Caco-2 (cell line): ENCODE measurements around the gene LYZL4. TPM values are rescaled to one million over a fixed set of nuclear protein-coding genes. Genes with fewer than 3 reads are reported as not detected.

Experiments
- BruUV-seq: library from RNA; stranded (reverse); fragments of 400-500 nt; replicated peaks from 2 replicates; lab custom pipeline; 2021; lab: Mats Ljungman, UMichigan
- CTCF ChIA-PET: fragments of 300-600 bp; sonication (Branson Sonifier 250); formaldehyde crosslinking; loops from one replicate; lab custom pipeline; 2022; ENCODE audit warnings: antibody characterized with exemption; lab: Charles Lee
- POLR2A ChIA-PET: fragments of 300-600 bp; sonication (Branson Sonifier 250); formaldehyde crosslinking; loops from one replicate; lab custom pipeline; 2022; ENCODE audit warnings: antibody characterized with exemption; lab: Charles Lee
- DNase-seq, 2 experiments: peaks; one replicate each; pipeline versions ENCODE4 v3.0.0 to v3.0.0-alpha.2; 2020 to 2022
- H3K27me3 ChIP-seq: replicated peaks from 2 replicates; pipeline ENCODE4 v1.6.0; 2011; ENCODE audit warnings: low read length; ENCODE audit not compliant: control insufficient read depth, insufficient read depth
- H3K36me3 ChIP-seq: 2 replicates; pipeline ENCODE4 v1.5.1; 2011; ENCODE audit warnings: low read length; ENCODE audit not compliant: control insufficient read depth, insufficient read depth
- H3K4me1 ChIP-seq: fragments of 250-450 bp; sonication (Bioruptor Pico); 2 replicates; pipeline ENCODE4 v1.5.1; 2020; ENCODE audit warnings: mild to moderate bottlenecking
- H3K4me3 ChIP-seq: 2 replicates; pipeline ENCODE4 v1.5.1; 2011; ENCODE audit warnings: low read depth, mild to moderate bottlenecking, control low read depth, low read length
- H3K9me3 ChIP-seq: fragments of 250-450 bp; sonication (Bioruptor Pico); 2 replicates; pipeline ENCODE4 v1.5.1; 2020; ENCODE audit warnings: mild to moderate bottlenecking, moderate library complexity
- H3K27ac Mint-ChIP-seq: one replicate; pipeline ENCODE4 v1.8.0; 2022; ENCODE audit warnings: mixed read lengths; ENCODE audit not compliant: unreplicated experiment
- H3K27me3 Mint-ChIP-seq: one replicate; pipeline ENCODE4 v1.8.0; 2022; ENCODE audit warnings: mixed read lengths; ENCODE audit not compliant: insufficient read depth, unreplicated experiment
- H3K36me3 Mint-ChIP-seq: one replicate; pipeline ENCODE4 v1.8.0; 2022; ENCODE audit warnings: mild to moderate bottlenecking, mixed read lengths; ENCODE audit not compliant: insufficient read depth, unreplicated experiment
- H3K4me1 Mint-ChIP-seq: one replicate; pipeline ENCODE4 v1.8.0; 2022; ENCODE audit warnings: low read depth, mixed read lengths; ENCODE audit not compliant: unreplicated experiment
- H3K4me3 Mint-ChIP-seq: one replicate; pipeline ENCODE4 v1.8.0; 2022; ENCODE audit warnings: mild to moderate bottlenecking, moderate library complexity, mixed read lengths; ENCODE audit not compliant: unreplicated experiment
- H3K9me3 Mint-ChIP-seq: one replicate; pipeline ENCODE4 v1.8.0; 2022; ENCODE audit warnings: mixed read lengths; ENCODE audit not compliant: unreplicated experiment
- CTCF ChIP-seq, 2 experiments: fragments of 200-600 bp in 1 of 2; IDR thresholded peaks; 1 replicate in 1 of 2; 2 replicates in 1 of 2; pipeline versions ENCODE4 v1.5.1 to v1.8.0; 2011 to 2022; ENCODE audit warnings: antibody characterized with exemption in 1 of 2, control low read depth in 1 of 2, inconsistent platforms in 1 of 2, low read depth in 1 of 2, low read length in 1 of 2, mild to moderate bottlenecking in 1 of 2, moderate library complexity in 1 of 2; ENCODE audit not compliant: insufficient read depth in 1 of 2, severe bottlenecking in 1 of 2, unreplicated experiment in 1 of 2
- intact Hi-C: fragments of 100-400 bp; cut with micrococcal nuclease; formaldehyde crosslinking; loops from one replicate; pipeline ENCODE4 v1.10.0; 2022; ENCODE audit not compliant: unreplicated experiment
- total RNA-seq: library from RNA; stranded (reverse); gene quantifications from 2 replicates; pipeline ENCODE4 v1.2.3, GENCODE V29; 2022

Gene LYZL4
- total RNA-seq, 1 experiment from 2014 or later = not detected

- intact Hi-C loops = no loop called here
- Mint-ChIP-seq H3K4me1 (no peaks in the 10 kb centered on the region), H3K9me3 (peaks cover 21% of the 10 kb centered on the region), H3K4me3 (no peak overlapping the region), H3K27ac (no peak overlapping the region), H3K27me3 (no peaks in the 10 kb centered on the region), H3K36me3 (no peaks in the 10 kb centered on the region)
- CTCF ChIA-PET = no interaction called here
- POLR2A ChIA-PET = no interaction called here
- H3K36me3 ChIP-seq = no peaks in the 10 kb centered on the region
- H3K27me3 ChIP-seq = no peaks in the 10 kb centered on the region
- no peak for TF ChIP-seq CTCF (IDR thresholded peaks at IDR 0.05; ENCODE audit: insufficient read depth in 1 of 2, low read depth in 1 of 2, low read length in 1 of 2, severe bottlenecking in 1 of 2, unreplicated experiment in 1 of 2)
- no peak overlapping the region for H3K4me3 ChIP-seq
- DNase-seq = no peak
- H3K9me3 ChIP-seq = peaks cover 9% of the 10 kb centered on the region; the same call in 1 of the 2 replicates
- H3K4me1 ChIP-seq = no peaks in the 10 kb centered on the region
- no TSS peak for BruUV-seq
Measured at GRCh38 chr3:42430781-42431532, 20.5 kb upstream of the LYZL4 start.

GRCh38 chr3:42428830-42429229 lies 18.4 kb upstream of the LYZL4 start:
- Histone ChIP-seq H3K27me3 (no peaks in the 10 kb centered on the region), H3K9me3 (peaks cover 8% of the 10 kb centered on the region; the same call in 1 of the 2 replicates), H3K36me3 (no peaks in the 10 kb centered on the region), H3K4me1 (no peaks in the 10 kb centered on the region), H3K4me3 (no peak overlapping the region)
- Mint-ChIP-seq H3K36me3 (no peaks in the 10 kb centered on the region), H3K4me1 (no peaks in the 10 kb centered on the region), H3K4me3 (no peak overlapping the region), H3K27me3 (no peaks in the 10 kb centered on the region), H3K27ac (no peak overlapping the region), H3K9me3 (peaks cover 19% of the 10 kb centered on the region)
- intact Hi-C loops = no loop called here
- no TSS peak for BruUV-seq
- no peak for TF ChIP-seq CTCF (IDR thresholded peaks at IDR 0.05; ENCODE audit: insufficient read depth in 1 of 2, low read depth in 1 of 2, low read length in 1 of 2, severe bottlenecking in 1 of 2, unreplicated experiment in 1 of 2)
- ChIA-PET CTCF (no interaction called here), POLR2A (no interaction called here)
- DNase-seq = no peak

- Mint-ChIP-seq H3K27ac (no peak overlapping the region), H3K9me3 (peaks cover 8% of the 10 kb centered on the region), H3K4me1 (peaks cover 8% of the 10 kb centered on the region), H3K27me3 (no peaks in the 10 kb centered on the region), H3K4me3 (no peak overlapping the region), H3K36me3 (no peaks in the 10 kb centered on the region)
- Histone ChIP-seq H3K36me3 (no peaks in the 10 kb centered on the region), H3K4me1 (peaks cover 24% of the 10 kb centered on the region), H3K9me3 (no peaks in the 10 kb centered on the region), H3K27me3 (no peaks in the 10 kb centered on the region), H3K4me3 (no peak overlapping the region)
- intact Hi-C loops = no loop called here
- no TSS peak for BruUV-seq
- no peak for TF ChIP-seq CTCF (IDR thresholded peaks at IDR 0.05; ENCODE audit: insufficient read depth in 1 of 2, low read depth in 1 of 2, low read length in 1 of 2, severe bottlenecking in 1 of 2, unreplicated experiment in 1 of 2)
- ChIA-PET CTCF (no interaction called here), POLR2A (no interaction called here)
- no peak for DNase-seq
Measured at GRCh38 chr3:42425736-42426407, 15.5 kb upstream of the LYZL4 start.
